Measurements from ENCODE around the gene CRELD1.

CRELD1 gene

GRCh38 chr3:9913601-9914000, 20.0 kb upstream of the CRELD1 start:
- DNase-seq (ENCODE audit: extremely low spot score), result no peak
- POLR2A ChIA-PET, result interaction anchor here (1.1 to 1.7 kb wide), 2 partner anchors 19 to 24 kb away, joined by 6 to 8 read pairs; partner anchors contain the start of genes CRELD1 and JAGN1
- CTCF ChIA-PET, result interaction anchor here (0.8 kb wide), 1 partner anchor 11 kb away, joined by 3 read pairs; the partner anchor contains the start of gene IL17RE
- TF ChIP-seq FOXA1 (IDR thresholded peaks at IDR 0.05) (no peak), LEF1 (IDR thresholded peaks at IDR 0.05; ENCODE audit: borderline replicate concordance) (no peak), FOXK2 (IDR thresholded peaks at IDR 0.05) (no peak), FOXM1 (IDR thresholded peaks at IDR 0.05; ENCODE audit: borderline replicate concordance) (no peak), ZNF384 (IDR thresholded peaks at IDR 0.05) (no peak), TARDBP (IDR thresholded peaks at IDR 0.05) (no peak), PKNOX1 (IDR thresholded peaks at IDR 0.05) (no peak), ARNT (IDR thresholded peaks at IDR 0.05) (no peak), SUZ12 (IDR thresholded peaks at IDR 0.05) (no peak), NFRKB (IDR thresholded peaks at IDR 0.05) (no peak), CTBP1 (IDR thresholded peaks at IDR 0.05; ENCODE audit: borderline replicate concordance) (no peak), BHLHE40 (IDR thresholded peaks at IDR 0.05; ENCODE audit: borderline replicate concordance) (no peak)

GRCh38 chr3:9914011-9914410, 19.6 kb upstream of the CRELD1 start:
- no peak for DNase-seq (ENCODE audit: extremely low spot score)
- TF ChIP-seq HDGF (IDR thresholded peaks at IDR 0.05; ENCODE audit: borderline replicate concordance), result no peak
- TF ChIP-seq ARNT (IDR thresholded peaks at IDR 0.05), result no peak
- TF ChIP-seq BHLHE40 (IDR thresholded peaks at IDR 0.05; ENCODE audit: borderline replicate concordance), result no peak
- no peak for TF ChIP-seq NFRKB (IDR thresholded peaks at IDR 0.05)
- no peak for TF ChIP-seq ELF4 (IDR thresholded peaks at IDR 0.05)
- TF ChIP-seq SUZ12 (IDR thresholded peaks at IDR 0.05), result no peak
- TF ChIP-seq FOXA1 (IDR thresholded peaks at IDR 0.05), result no peak
- TF ChIP-seq SP1 (IDR thresholded peaks at IDR 0.05), result no peak
- TF ChIP-seq LEF1 (IDR thresholded peaks at IDR 0.05; ENCODE audit: borderline replicate concordance), result no peak
- TF ChIP-seq L3MBTL2 (conservative IDR thresholded peaks at IDR 0.05), result no peak
- TF ChIP-seq CTBP1 (IDR thresholded peaks at IDR 0.05; ENCODE audit: borderline replicate concordance), result no peak
- TF ChIP-seq TARDBP (IDR thresholded peaks at IDR 0.05), result no peak
- TF ChIP-seq PKNOX1 (IDR thresholded peaks at IDR 0.05), result no peak
- TF ChIP-seq FOXK2 (IDR thresholded peaks at IDR 0.05), result no peak
- CTCF ChIA-PET, result interaction anchor here (0.8 kb wide), 1 partner anchor 11 kb away, joined by 3 read pairs; the partner anchor contains the start of gene IL17RE
- POLR2A ChIA-PET, result interaction anchor here (1.1 to 1.7 kb wide), 2 partner anchors 19 to 24 kb away, joined by 6 to 8 read pairs; partner anchors contain the start of genes CRELD1 and JAGN1

- no peak for DNase-seq (ENCODE audit: extremely low spot score)
- CTCF ChIA-PET, result no interaction called here
- POLR2A ChIA-PET, result no interaction called here
- TF ChIP-seq PKNOX1 (IDR thresholded peaks at IDR 0.05) (no peak), TARDBP (IDR thresholded peaks at IDR 0.05) (no peak), L3MBTL2 (conservative IDR thresholded peaks at IDR 0.05) (peak; percentile 78; the same call in 1 of the 2 replicates), HDGF (IDR thresholded peaks at IDR 0.05; ENCODE audit: borderline replicate concordance) (no peak), FOXK2 (IDR thresholded peaks at IDR 0.05) (no peak), SUZ12 (IDR thresholded peaks at IDR 0.05) (no peak), ZNF384 (IDR thresholded peaks at IDR 0.05) (no peak), LEF1 (IDR thresholded peaks at IDR 0.05; ENCODE audit: borderline replicate concordance) (no peak)
Measured at GRCh38 chr3:9914559-9915253, 18.9 kb upstream of the CRELD1 start.

GRCh38 chr3:9915254-9916141, 18.1 kb upstream of the CRELD1 start:
- ChIA-PET POLR2A (interaction anchor here (0.8 to 1.5 kb wide), 3 partner anchors 11 to 31 kb away, joined by 3 to 6 read pairs (median 3); partner anchors contain the start of gene CRELD1), CTCF (no interaction called here)
- TF ChIP-seq FOXK2 (IDR thresholded peaks at IDR 0.05) (no peak), L3MBTL2 (conservative IDR thresholded peaks at IDR 0.05) (peak; percentile 43), ARNT (IDR thresholded peaks at IDR 0.05) (0 out of 2 replicates have a peak, but pooled peaks have one; percentile 4)
- DNase-seq (ENCODE audit: extremely low spot score), result peak; percentile 42

- no peak for DNase-seq (ENCODE audit: extremely low spot score)
- ChIA-PET POLR2A (interaction anchor here (0.8 to 1.5 kb wide), 3 partner anchors 12 to 30 kb away, joined by 3 to 6 read pairs (median 3); partner anchors contain the start of gene CRELD1), CTCF (no interaction called here)
- no peak for TF ChIP-seq LEF1 (IDR thresholded peaks at IDR 0.05; ENCODE audit: borderline replicate concordance)
- TF ChIP-seq FOXA1 (IDR thresholded peaks at IDR 0.05), result no peak
- no peak for TF ChIP-seq CTBP1 (IDR thresholded peaks at IDR 0.05; ENCODE audit: borderline replicate concordance)
- TF ChIP-seq BHLHE40 (IDR thresholded peaks at IDR 0.05; ENCODE audit: borderline replicate concordance), result no peak
- TF ChIP-seq FOXK2 (IDR thresholded peaks at IDR 0.05), result no peak
- TF ChIP-seq L3MBTL2 (conservative IDR thresholded peaks at IDR 0.05), result no peak
- no peak for TF ChIP-seq ARNT (IDR thresholded peaks at IDR 0.05)
- TF ChIP-seq TARDBP (IDR thresholded peaks at IDR 0.05), result no peak
- no peak for TF ChIP-seq NFRKB (IDR thresholded peaks at IDR 0.05)
- no peak for TF ChIP-seq SP1 (IDR thresholded peaks at IDR 0.05)
- TF ChIP-seq HDGF (IDR thresholded peaks at IDR 0.05; ENCODE audit: borderline replicate concordance), result no peak
- TF ChIP-seq SUZ12 (IDR thresholded peaks at IDR 0.05), result no peak
Measured at GRCh38 chr3:9916346-9916733, 17.3 kb upstream of the CRELD1 start.

Data from HEK293T (cell line).